Liver (tissue), 9 donors: ENCODE results near the gene RNF181. TPM values are rescaled to one million over a fixed set of nuclear protein-coding genes. Genes with fewer than 3 reads are reported as not detected.

ENCODE experiments used
- DNase-seq: peaks from one replicate; pipeline ENCODE4 v3.0.0-alpha.2; 2017; ENCODE audit warnings: low spot score
- H3K27ac ChIP-seq, 2 donors: one replicate each; pipeline ENCODE4 v1.7.0; 2013; ENCODE audit warnings: inconsistent platforms in 2 of 2, low read length in 2 of 2, control low read depth in 1 of 2, low read depth in 1 of 2, mild to moderate bottlenecking in 1 of 2
- H3K27me3 ChIP-seq, 4 donors: one replicate each; pipeline versions ENCODE4 v1.6.1 to v1.7.0; 2013; ENCODE audit warnings: low read length in 3 of 4, inconsistent platforms in 1 of 4, mild to moderate bottlenecking in 1 of 4, moderate library complexity in 1 of 4; ENCODE audit not compliant: control insufficient read depth in 4 of 4, insufficient read depth in 4 of 4
- H3K36me3 ChIP-seq, 4 donors: one replicate each; pipeline versions ENCODE4 v1.6.1 to v1.7.0; 2013; ENCODE audit warnings: low read length in 3 of 4, mild to moderate bottlenecking in 3 of 4, low read depth in 1 of 4, moderate library complexity in 1 of 4; ENCODE audit not compliant: control insufficient read depth in 4 of 4, insufficient read depth in 3 of 4
- H3K4me1 ChIP-seq, 4 donors: one replicate each; pipeline versions ENCODE4 v1.6.1 to v1.7.0; 2013; ENCODE audit warnings: low read length in 3 of 4, mild to moderate bottlenecking in 3 of 4, moderate library complexity in 1 of 4; ENCODE audit not compliant: control insufficient read depth in 4 of 4, insufficient read depth in 4 of 4
- H3K4me3 ChIP-seq, 3 donors: one replicate each; pipeline versions ENCODE4 v1.6.1 to v1.7.0; 2013; ENCODE audit warnings: low read length in 3 of 3, control low read depth in 1 of 3, low read depth in 1 of 3, mild to moderate bottlenecking in 1 of 3
- H3K9ac ChIP-seq, 2 donors: one replicate each; pipeline ENCODE4 v1.7.0; 2013; ENCODE audit warnings: low read length in 2 of 2, mild to moderate bottlenecking in 2 of 2, moderate library complexity in 2 of 2, control low read depth in 1 of 2, low read depth in 1 of 2
- H3K9me3 ChIP-seq, 4 donors: one replicate each; pipeline versions ENCODE4 v1.6.1 to v1.7.0; 2013; ENCODE audit warnings: low read length in 3 of 4; ENCODE audit not compliant: control insufficient read depth in 4 of 4
- ATF3 ChIP-seq: IDR thresholded peaks from 2 replicates; pipeline ENCODE4 v1.6.1; 2016; ENCODE audit warnings: antibody characterized with exemption
- EGR1 ChIP-seq, 2 donors: IDR thresholded peaks; 2 replicates each; pipeline ENCODE4 v1.6.1; 2016 to 2018; ENCODE audit warnings: antibody characterized with exemption in 2 of 2, low read depth in 2 of 2
- FOXA1 ChIP-seq: IDR thresholded peaks from 2 replicates; pipeline ENCODE4 v1.6.1; 2016; ENCODE audit warnings: antibody characterized with exemption
- FOXA2 ChIP-seq: IDR thresholded peaks from 2 replicates; pipeline ENCODE4 v1.6.1; 2016; ENCODE audit warnings: antibody characterized with exemption
- GABPA ChIP-seq, 2 donors: IDR thresholded peaks in 1 of 2; conservative IDR thresholded peaks in 1 of 2; 2 replicates each; pipeline ENCODE4 v1.6.1; 2016; ENCODE audit warnings: antibody characterized with exemption in 2 of 2, mild to moderate bottlenecking in 1 of 2, moderate library complexity in 1 of 2
- HNF4A ChIP-seq, 2 donors: conservative IDR thresholded peaks; 2 replicates each; pipeline ENCODE4 v1.6.1; 2016; ENCODE audit warnings: antibody characterized with exemption in 2 of 2, mild to moderate bottlenecking in 2 of 2
- HNF4G ChIP-seq: IDR thresholded peaks from 2 replicates; pipeline ENCODE4 v1.6.1; 2016; ENCODE audit warnings: antibody characterized with exemption
- JUND ChIP-seq, 2 donors: IDR thresholded peaks; 2 replicates each; pipeline ENCODE4 v1.6.1; 2016; ENCODE audit warnings: antibody characterized with exemption in 2 of 2
- NR2F2 ChIP-seq: IDR thresholded peaks from 2 replicates; pipeline ENCODE4 v1.6.1; 2016; ENCODE audit warnings: antibody characterized with exemption
- RAD21 ChIP-seq, 2 donors: IDR thresholded peaks; 2 replicates each; pipeline ENCODE4 v1.6.1; 2016; ENCODE audit warnings: antibody characterized with exemption in 2 of 2, mild to moderate bottlenecking in 2 of 2
- REST ChIP-seq: IDR thresholded peaks from 2 replicates; pipeline ENCODE4 v1.6.1; 2016; ENCODE audit warnings: antibody characterized with exemption, mild to moderate bottlenecking
- RXRA ChIP-seq, 2 donors: IDR thresholded peaks; 2 replicates each; pipeline ENCODE4 v1.6.1; 2017 to 2018; ENCODE audit warnings: antibody characterized with exemption in 2 of 2, mild to moderate bottlenecking in 1 of 2
- SP1 ChIP-seq: IDR thresholded peaks from 2 replicates; pipeline ENCODE4 v1.6.1; 2018; ENCODE audit warnings: antibody characterized with exemption, mild to moderate bottlenecking
- TAF1 ChIP-seq: conservative IDR thresholded peaks from 2 replicates; pipeline ENCODE4 v1.6.1; 2016; ENCODE audit warnings: antibody characterized with exemption, mild to moderate bottlenecking
- YY1 ChIP-seq: IDR thresholded peaks from 2 replicates; pipeline ENCODE4 v1.6.1; 2016; ENCODE audit warnings: antibody characterized with exemption, mild to moderate bottlenecking
- ZBTB33 ChIP-seq: IDR thresholded peaks from 2 replicates; pipeline ENCODE4 v1.6.1; 2016; ENCODE audit warnings: antibody characterized with exemption
- WGBS: extraction: QIAGEN DNeasy Blood & Tissue Kit; methylation state at CpG from one replicate; pipeline ENCODE4 v1.1.7; 2013; 5-methylcytosine and 5-hydroxymethylcytosine counted together
- polyA plus RNA-seq, 2 donors: library from polyadenylated mRNA; stranded (reverse) in 1 of 2; unstranded in 1 of 2; fragments of 200-250 nt in 1 of 2; fragments of >200 nt in 1 of 2; fragmentation: Nextera tagmentation in 1 of 2; extraction: Ambion mirVana in 1 of 2; gene quantifications; one replicate each; pipeline versions ENCODE4 v1.2.1 to v1.2.3, GENCODE V29; 2013 to 2015
- total RNA-seq, 2 donors: library from RNA; depleted of rRNA; stranded (reverse); fragments of >200 nt; gene quantifications; one replicate each; pipeline ENCODE4 v1.2.3, GENCODE V29; 2014
- TF ChIP-seq, protein P1 (sequence below): fragments of 150-350 bp; IDR thresholded peaks from 2 replicates; pipeline ENCODE4 v1.5.1; 2017; ENCODE audit warnings: improper control_type of control experiment, low read depth, low read length; ENCODE audit not compliant: missing input control
- TF ChIP-seq, protein P2 (sequence below): IDR thresholded peaks from 2 replicates; pipeline ENCODE4 v1.6.1; 2016; ENCODE audit warnings: antibody characterized with exemption
- donor health status: healthy.
- donor health status: healthy.
- donor health status: healthy.
- donor health status: healthy.
- donor health status: healthy.

Gene RNF181
- total and polyA plus RNA-seq, 4 donors = 101 to 195 (median 114) TPM

DNA sequence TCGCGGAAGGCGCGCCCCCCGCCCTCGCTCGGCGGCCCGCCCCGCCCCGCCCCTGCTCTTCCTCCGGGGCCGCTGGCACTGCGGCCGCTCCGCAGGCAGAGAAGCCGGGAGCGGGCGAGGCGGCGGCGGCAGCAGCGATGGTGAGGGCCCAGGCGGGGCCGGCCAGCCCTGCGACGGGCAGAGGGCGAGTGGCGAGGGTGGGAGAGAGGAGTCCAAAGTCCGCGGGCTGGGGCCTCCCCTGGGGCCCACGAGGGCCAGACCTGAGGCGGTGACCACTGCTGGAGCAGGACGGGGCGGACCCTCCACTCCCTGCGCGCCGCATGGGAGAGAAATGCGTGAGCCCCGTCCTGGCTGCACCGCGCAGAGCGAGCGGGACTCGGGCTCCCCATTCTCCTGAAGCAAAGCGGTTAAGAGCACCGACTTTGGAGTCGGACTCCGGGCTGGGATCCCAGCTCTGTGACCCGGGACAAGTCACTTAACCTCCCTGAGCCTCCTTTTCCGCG is 11.1 kb upstream of the RNF181 start, which contains the start of gene VAMP5:
Gene VAMP5, plus strand, starts transcription at position 78 of the 503 bp plus-strand sequence. Its CDS starts 60 bp downstream, at position 138.
- DNase-seq = peak; percentile 66
- WGBS = 7% methylated on average over 52 of the region's 52 CpGs
- Histone ChIP-seq H3K9me3 (no peaks in the 10 kb centered on the region), H3K4me1 (peaks cover 12 to 35% (median 20%) of the 10 kb centered on the region in 4 donors), H3K9ac (peak within 1 kb of the TSS; percentile 16 to 61), H3K27ac (peak within 1 kb of the TSS; percentile 85 to 89), H3K4me3 (peak within 1 kb of the TSS; percentile 50 to 71 (median 70)), H3K27me3 (no peaks in the 10 kb centered on the region), H3K36me3 (peaks cover 0 to 7% (median 2%) of the 10 kb centered on the region in 4 donors)
- TF ChIP-seq ATF3 = no peak
- no peak for TF ChIP-seq YY1
- TF ChIP-seq RXRA (IDR thresholded peaks at IDR 0.05) = no peak
- TF ChIP-seq HNF4A (conservative IDR thresholded peaks at IDR 0.05) = peak in 1 of 2 donors; percentile 33

DNA sequence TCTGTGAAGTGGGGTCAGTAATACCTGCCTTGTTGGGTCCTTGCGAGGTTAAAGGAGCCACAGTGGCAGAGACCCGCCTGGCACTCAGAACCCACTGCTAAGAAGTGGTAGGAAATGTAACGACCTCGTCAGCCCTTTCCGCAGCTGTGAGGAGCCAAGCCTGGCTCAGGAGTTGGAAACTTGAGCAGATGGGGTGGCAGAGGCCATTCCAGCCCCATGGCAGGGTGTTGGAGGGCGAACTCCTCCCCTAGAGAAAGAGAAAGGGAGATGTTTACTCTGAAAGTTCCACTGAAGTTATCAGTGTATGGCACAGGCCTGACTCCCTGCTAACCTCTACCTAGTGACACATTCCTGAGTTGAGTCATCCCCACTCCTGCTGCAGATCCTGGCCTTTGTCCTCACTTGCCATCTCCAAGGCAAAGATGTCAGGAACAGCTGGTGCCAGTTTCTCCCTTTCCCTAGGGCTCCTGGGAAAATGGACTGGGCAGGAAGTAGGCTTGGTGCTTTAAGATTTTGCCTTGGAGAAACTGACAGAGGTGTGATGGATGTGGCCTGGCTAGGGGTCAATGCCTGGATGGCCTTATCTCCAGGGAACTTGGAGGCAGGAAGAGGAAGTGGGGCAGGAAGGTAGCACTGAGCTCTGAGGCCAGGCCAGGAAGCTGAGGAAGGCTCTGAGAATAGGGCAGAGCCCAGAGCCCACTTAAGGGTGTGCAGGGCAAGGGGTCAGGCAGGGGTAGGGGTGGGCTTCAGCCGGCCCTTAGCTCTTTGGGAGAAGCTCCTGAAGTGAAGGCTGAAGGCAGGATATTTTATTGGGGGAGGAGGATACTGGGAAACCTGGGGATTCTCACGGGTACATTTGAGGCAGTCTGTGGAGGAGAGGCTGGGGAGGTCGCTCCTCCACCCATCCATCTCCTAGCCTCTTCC is 10.4 kb upstream of the RNF181 start:
- 36% methylated on average over 9 of the region's 9 CpGs for WGBS
- no peaks in the 10 kb centered on the region for H3K9me3 ChIP-seq
- peak overlapping the region in 1 of 2 donors; percentile 61 for H3K9ac ChIP-seq
- peak overlapping the region; percentile 85 to 89 for H3K27ac ChIP-seq
- TF ChIP-seq FOXA2 = peak; percentile 83
- TF ChIP-seq ATF3 = peak; percentile 91
- TF ChIP-seq GABPA (IDR thresholded peaks at IDR 0.05 in 1 of 2, conservative IDR thresholded peaks at IDR 0.05 in 1 of 2) = peak in 1 of 2 donors; percentile 51
- peak; percentile 76 to 80 for TF ChIP-seq HNF4A (conservative IDR thresholded peaks at IDR 0.05)
- TF ChIP-seq EGR1 (IDR thresholded peaks at IDR 0.05; ENCODE audit: low read depth in 2 of 2) = peak in 1 of 2 donors; percentile 12
- peak; percentile 17 for TF ChIP-seq FOXA1
- no peak for TF ChIP-seq TAF1
- peak; percentile 70 for TF ChIP-seq YY1
- TF ChIP-seq NR2F2 = peak; percentile 97
- no peak for TF ChIP-seq REST
- TF ChIP-seq JUND (IDR thresholded peaks at IDR 0.05) = peak; percentile 95
- TF ChIP-seq, protein P1, sequence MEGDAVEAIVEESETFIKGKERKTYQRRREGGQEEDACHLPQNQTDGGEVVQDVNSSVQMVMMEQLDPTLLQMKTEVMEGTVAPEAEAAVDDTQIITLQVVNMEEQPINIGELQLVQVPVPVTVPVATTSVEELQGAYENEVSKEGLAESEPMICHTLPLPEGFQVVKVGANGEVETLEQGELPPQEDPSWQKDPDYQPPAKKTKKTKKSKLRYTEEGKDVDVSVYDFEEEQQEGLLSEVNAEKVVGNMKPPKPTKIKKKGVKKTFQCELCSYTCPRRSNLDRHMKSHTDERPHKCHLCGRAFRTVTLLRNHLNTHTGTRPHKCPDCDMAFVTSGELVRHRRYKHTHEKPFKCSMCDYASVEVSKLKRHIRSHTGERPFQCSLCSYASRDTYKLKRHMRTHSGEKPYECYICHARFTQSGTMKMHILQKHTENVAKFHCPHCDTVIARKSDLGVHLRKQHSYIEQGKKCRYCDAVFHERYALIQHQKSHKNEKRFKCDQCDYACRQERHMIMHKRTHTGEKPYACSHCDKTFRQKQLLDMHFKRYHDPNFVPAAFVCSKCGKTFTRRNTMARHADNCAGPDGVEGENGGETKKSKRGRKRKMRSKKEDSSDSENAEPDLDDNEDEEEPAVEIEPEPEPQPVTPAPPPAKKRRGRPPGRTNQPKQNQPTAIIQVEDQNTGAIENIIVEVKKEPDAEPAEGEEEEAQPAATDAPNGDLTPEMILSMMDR = no peak
- TF ChIP-seq ZBTB33 = no peak
- TF ChIP-seq SP1 = peak; percentile 92
- TF ChIP-seq RAD21 (IDR thresholded peaks at IDR 0.05) = peak; percentile 24 to 49
- peak; percentile 53 for TF ChIP-seq HNF4G
- TF ChIP-seq, protein P2, sequence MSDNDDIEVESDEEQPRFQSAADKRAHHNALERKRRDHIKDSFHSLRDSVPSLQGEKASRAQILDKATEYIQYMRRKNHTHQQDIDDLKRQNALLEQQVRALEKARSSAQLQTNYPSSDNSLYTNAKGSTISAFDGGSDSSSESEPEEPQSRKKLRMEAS = peak; percentile 56
- peak; percentile 89 to 95 for TF ChIP-seq RXRA (IDR thresholded peaks at IDR 0.05)
- peaks cover 0 to 7% (median 2%) of the 10 kb centered on the region in 4 donors for H3K36me3 ChIP-seq
- no peaks in the 10 kb centered on the region for H3K27me3 ChIP-seq
- H3K4me3 ChIP-seq = peak overlapping the region; percentile 41 to 71 (median 50)
- no peak for DNase-seq
- H3K4me1 ChIP-seq = peaks cover 12 to 40% (median 24%) of the 10 kb centered on the region in 4 donors
